Trophoblast cell (in vitro differentiated cells and primary cell): Measurements from ENCODE around the gene FRMD4A.

Experiments
- DNase-seq, 2 donors: peaks; one replicate each; pipeline ENCODE4 v3.0.0-alpha.2; 2016
- H2AFZ ChIP-seq: 2 replicates; pipeline ENCODE4 v1.6.1; 2013; ENCODE audit warnings: low read length, moderate library complexity, mild to moderate bottlenecking; ENCODE audit not compliant: insufficient read depth, poor library complexity
- H2AK5ac ChIP-seq: 2 replicates; pipeline ENCODE4 v1.6.1; 2013; ENCODE audit warnings: mild to moderate bottlenecking, low read length
- H2BK120ac ChIP-seq: 2 replicates; pipeline ENCODE4 v1.6.1; 2013; ENCODE audit warnings: low read length, mild to moderate bottlenecking, moderate library complexity; ENCODE audit not compliant: insufficient read depth, poor library complexity
- H2BK12ac ChIP-seq: 2 replicates; pipeline ENCODE4 v1.6.1; 2013; ENCODE audit warnings: mild to moderate bottlenecking, low read length, moderate library complexity
- H2BK5ac ChIP-seq: 2 replicates; pipeline ENCODE4 v1.6.1; 2013; ENCODE audit warnings: low read length, low read depth, moderate library complexity, mild to moderate bottlenecking; ENCODE audit not compliant: poor library complexity
- H3K14ac ChIP-seq: 2 replicates; pipeline ENCODE4 v1.6.1; 2013; ENCODE audit warnings: mild to moderate bottlenecking, low read length
- H3K18ac ChIP-seq: 2 replicates; pipeline ENCODE4 v1.6.1; 2013; ENCODE audit warnings: mild to moderate bottlenecking, low read length
- H3K23ac ChIP-seq: 2 replicates; pipeline ENCODE4 v1.6.1; 2013; ENCODE audit warnings: low read length
- H3K27ac ChIP-seq: 2 replicates; pipeline ENCODE4 v1.5.1; 2013; ENCODE audit warnings: low read depth, mild to moderate bottlenecking, inconsistent platforms, low read length, moderate library complexity
- H3K27me3 ChIP-seq: 2 replicates; pipeline ENCODE4 v1.6.1; 2013; ENCODE audit warnings: inconsistent platforms, mild to moderate bottlenecking, low read length, moderate library complexity; ENCODE audit not compliant: insufficient read depth
- H3K36me3 ChIP-seq, 2 experiments: 1 replicate in 1 of 2; 2 replicates in 1 of 2; pipeline ENCODE4 v1.6.1; 2013; ENCODE audit warnings: low read length in 2 of 2, mild to moderate bottlenecking in 2 of 2, moderate library complexity in 1 of 2; ENCODE audit not compliant: insufficient read depth in 2 of 2, control insufficient read depth in 1 of 2
- H3K4ac ChIP-seq: 2 replicates; pipeline ENCODE4 v1.6.1; 2013; ENCODE audit warnings: low read depth, mild to moderate bottlenecking, low read length, moderate library complexity
- H3K4me1 ChIP-seq, 2 experiments: 1 replicate in 1 of 2; 2 replicates in 1 of 2; pipeline ENCODE4 v1.6.1; 2013; ENCODE audit warnings: low read length in 2 of 2, mild to moderate bottlenecking in 2 of 2, moderate library complexity in 1 of 2; ENCODE audit not compliant: insufficient read depth in 2 of 2, control insufficient read depth in 1 of 2
- H3K4me2 ChIP-seq: 2 replicates; pipeline ENCODE4 v1.6.1; 2013; ENCODE audit warnings: inconsistent platforms, mild to moderate bottlenecking, low read length, moderate library complexity
- H3K4me3 ChIP-seq: 2 replicates; pipeline ENCODE4 v1.5.1; 2013; ENCODE audit warnings: mild to moderate bottlenecking, low read depth, low read length, inconsistent platforms
- H3K79me1 ChIP-seq: one replicate; pipeline ENCODE4 v1.6.1; 2013; ENCODE audit warnings: low read length
- H3K79me2 ChIP-seq: 2 replicates; pipeline ENCODE4 v1.6.1; 2013; ENCODE audit warnings: low read length, mild to moderate bottlenecking; ENCODE audit not compliant: control insufficient read depth, insufficient read depth, poor library complexity
- H3K9ac ChIP-seq: 2 replicates; pipeline ENCODE4 v1.6.1; 2013; ENCODE audit warnings: mild to moderate bottlenecking, low read length
- H3K9me3 ChIP-seq: 2 replicates; pipeline ENCODE4 v1.6.1; 2013; ENCODE audit warnings: low read depth, mild to moderate bottlenecking, control low read depth, inconsistent platforms, low read length; ENCODE audit not compliant: insufficient read depth
- H4K12ac ChIP-seq: 2 replicates; pipeline ENCODE4 v1.6.1; 2013; ENCODE audit warnings: low read depth, mild to moderate bottlenecking, low read length, moderate library complexity
- H4K8ac ChIP-seq: 2 replicates; pipeline ENCODE4 v1.6.1; 2013; ENCODE audit warnings: low read depth, mild to moderate bottlenecking, low read length, moderate library complexity
- H4K91ac ChIP-seq: one replicate; pipeline ENCODE4 v1.6.1; 2013; ENCODE audit warnings: low read depth, mild to moderate bottlenecking, low read length, moderate library complexity
- WGBS: extraction: QIAGEN DNeasy Blood & Tissue Kit; methylation state at CpG from one replicate; pipeline ENCODE4 v1.1.7; 2013; ENCODE audit warnings: missing lambda C conversion rate; ENCODE audit not compliant: insufficient read length, insufficient coverage; ENCODE audit errors: extremely low coverage; 5-methylcytosine and 5-hydroxymethylcytosine counted together

The FRMD4A gene

DNA sequence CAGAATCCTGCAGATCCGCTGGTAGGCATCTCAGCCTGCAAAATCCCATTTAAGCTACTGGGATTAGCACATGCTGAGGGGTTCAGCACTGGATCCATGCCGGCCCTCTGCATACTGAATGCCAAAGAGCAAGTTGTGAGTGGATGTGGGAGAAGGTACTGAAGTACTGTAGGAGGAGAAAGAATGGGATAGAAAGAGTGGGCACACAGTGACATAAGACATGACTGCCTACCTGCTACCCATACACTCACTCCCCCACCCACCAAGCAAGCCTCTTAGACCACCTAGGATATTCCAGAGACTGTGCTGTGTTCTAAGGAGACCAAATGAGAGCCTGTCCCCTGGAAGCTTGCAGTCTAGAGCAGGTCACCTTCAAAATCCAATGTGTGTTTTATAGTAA is 215.9 kb downstream of the FRMD4A start:
- Histone ChIP-seq H3K4me1 (no peaks in the 10 kb centered on the region), H2AFZ (no peak overlapping the region), H4K91ac (no peak overlapping the region), H3K4me3 (no peak overlapping the region), H3K27ac (no peak overlapping the region), H3K9me3 (peaks cover 1% of the 10 kb centered on the region), H3K36me3 (no peaks in the 10 kb centered on the region), H3K18ac (no peak overlapping the region), H4K12ac (no peak overlapping the region), H3K4ac (no peak overlapping the region), H3K27me3 (no peaks in the 10 kb centered on the region), H3K23ac (no peak overlapping the region), H2BK5ac (no peak overlapping the region), H3K4me2 (no peak overlapping the region), H2BK12ac (no peak overlapping the region), H3K79me1 (no peaks in the 10 kb centered on the region), H3K14ac (no peak overlapping the region), H2AK5ac (no peak overlapping the region), H4K8ac (no peak overlapping the region), H2BK120ac (no peak overlapping the region), H3K79me2 (no peaks in the 10 kb centered on the region), H3K9ac (no peak overlapping the region)
- DNase-seq, result no peak
- WGBS, result no CpG with 5 or more reads among the region's 2 CpGs

DNA sequence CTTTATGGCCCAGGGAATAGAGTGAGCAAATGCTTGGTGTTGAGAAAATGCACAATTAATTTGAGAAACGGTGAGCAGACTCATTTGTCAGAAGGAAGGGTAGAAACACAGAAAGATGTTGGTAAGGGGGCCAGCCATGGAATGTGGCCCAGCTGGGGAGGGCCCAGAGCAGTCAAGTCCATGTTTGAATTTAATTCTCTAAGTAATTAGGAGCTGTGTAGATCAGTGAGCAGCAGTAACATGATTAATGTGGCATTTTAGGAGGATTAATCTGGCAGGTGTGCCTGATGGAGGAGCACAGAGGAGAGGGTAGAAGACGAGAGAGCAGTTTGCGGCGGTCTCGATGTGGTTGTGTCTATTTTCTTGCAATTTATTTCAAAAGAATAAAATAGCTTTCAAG is 218.7 kb downstream of the FRMD4A start:
- H3K9ac ChIP-seq, result no peak overlapping the region

GRCh38 chr10:14111208-14111607 is 219.5 kb downstream of the FRMD4A start:
- Histone ChIP-seq H3K23ac (no peak overlapping the region), H3K4me3 (no peak overlapping the region), H3K79me1 (no peaks in the 10 kb centered on the region), H4K8ac (no peak overlapping the region), H2BK5ac (no peak overlapping the region), H4K12ac (no peak overlapping the region), H4K91ac (no peak overlapping the region), H3K27ac (no peak overlapping the region), H2AFZ (no peak overlapping the region), H3K4me2 (no peak overlapping the region), H3K18ac (no peak overlapping the region), H3K4me1 (no peaks in the 10 kb centered on the region), H2BK12ac (no peak overlapping the region), H3K36me3 (no peaks in the 10 kb centered on the region), H2BK120ac (no peak overlapping the region), H3K14ac (no peak overlapping the region), H3K9ac (no peak overlapping the region), H3K9me3 (no peaks in the 10 kb centered on the region), H3K27me3 (no peaks in the 10 kb centered on the region), H3K79me2 (no peaks in the 10 kb centered on the region), H3K4ac (no peak overlapping the region), H2AK5ac (no peak overlapping the region)
- no peak for DNase-seq
- WGBS, result no CpG with 5 or more reads among the region's 1 CpG

More for the DNA sequence above, 218.7 kb downstream of the FRMD4A start:
- no peak overlapping the region for H4K91ac ChIP-seq
- H3K4me3 ChIP-seq, result no peak overlapping the region
- no peaks in the 10 kb centered on the region for H3K4me1 ChIP-seq
- H2BK5ac ChIP-seq, result no peak overlapping the region
- WGBS, result no CpG with 5 or more reads among the region's 5 CpGs
- no peak overlapping the region for H2AFZ ChIP-seq
- H2AK5ac ChIP-seq, result no peak overlapping the region
- H2BK120ac ChIP-seq, result no peak overlapping the region
- no peak overlapping the region for H2BK12ac ChIP-seq
- H4K12ac ChIP-seq, result no peak overlapping the region
- H4K8ac ChIP-seq, result no peak overlapping the region
- no peak for DNase-seq
- H3K23ac ChIP-seq, result no peak overlapping the region
- H3K9me3 ChIP-seq, result no peaks in the 10 kb centered on the region
- H3K27me3 ChIP-seq, result no peaks in the 10 kb centered on the region
- H3K36me3 ChIP-seq, result no peaks in the 10 kb centered on the region
- H3K18ac ChIP-seq, result no peak overlapping the region
- H3K27ac ChIP-seq, result no peak overlapping the region
- H3K4ac ChIP-seq, result no peak overlapping the region
- no peak overlapping the region for H3K4me2 ChIP-seq
- no peak overlapping the region for H3K14ac ChIP-seq
- H3K79me1 ChIP-seq, result no peaks in the 10 kb centered on the region
- no peaks in the 10 kb centered on the region for H3K79me2 ChIP-seq

DNA sequence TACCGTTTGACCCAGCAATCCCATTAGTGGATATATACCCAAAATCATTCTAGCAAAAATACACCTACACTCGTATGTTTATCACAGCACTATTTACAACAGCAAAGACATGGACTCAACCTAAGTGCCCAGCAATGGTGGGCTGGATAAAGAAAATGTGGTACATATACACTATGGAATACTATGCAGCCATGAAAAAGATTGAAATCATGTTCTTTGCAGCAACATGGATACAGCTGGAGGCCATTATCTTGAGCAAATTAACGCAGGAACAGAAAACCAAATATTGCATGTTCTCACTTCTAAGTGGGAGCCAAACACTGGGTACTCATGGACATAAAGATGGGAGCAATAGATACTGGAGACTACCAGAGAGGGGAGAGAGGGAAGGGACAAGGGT is 223.9 kb downstream of the FRMD4A start:
- no peak overlapping the region for H4K8ac ChIP-seq

More for the DNA sequence above, 223.9 kb downstream of the FRMD4A start:
- no peaks in the 10 kb centered on the region for H3K4me1 ChIP-seq
- no peaks in the 10 kb centered on the region for H3K36me3 ChIP-seq
- H3K79me2 ChIP-seq, result no peaks in the 10 kb centered on the region
- H3K4ac ChIP-seq, result no peak overlapping the region
- H3K4me2 ChIP-seq, result no peak overlapping the region
- H4K91ac ChIP-seq, result no peak overlapping the region
- no CpG with 5 or more reads among the region's 3 CpGs for WGBS
- H2BK12ac ChIP-seq, result no peak overlapping the region
- H2AFZ ChIP-seq, result no peak overlapping the region
- H2AK5ac ChIP-seq, result no peak overlapping the region
- no peak overlapping the region for H3K23ac ChIP-seq
- H3K14ac ChIP-seq, result no peak overlapping the region
- no peak overlapping the region for H2BK120ac ChIP-seq
- peaks cover 3% of the 10 kb centered on the region for H3K9me3 ChIP-seq
- H2BK5ac ChIP-seq, result no peak overlapping the region
- no peaks in the 10 kb centered on the region for H3K79me1 ChIP-seq
- no peak overlapping the region for H3K27ac ChIP-seq
- no peak for DNase-seq
- no peak overlapping the region for H4K12ac ChIP-seq
- no peak overlapping the region for H3K4me3 ChIP-seq
- H3K27me3 ChIP-seq, result no peaks in the 10 kb centered on the region
- H3K9ac ChIP-seq, result no peak overlapping the region
- no peak overlapping the region for H3K18ac ChIP-seq
